22Rv1 (cell line): Measurements from ENCODE around the gene CLDND2.

Experiments
- H3K27ac ChIP-seq: fragments of 450-650 bp; 2 replicates; pipeline ENCODE4 v1.5.1; 2017
- CTCF ChIP-seq: fragments of 450-650 bp; IDR thresholded peaks from 2 replicates; pipeline ENCODE4 v1.5.1; 2017; ENCODE audit warnings: mild to moderate bottlenecking
- ZFX ChIP-seq: fragments of 450-650 bp; IDR thresholded peaks from 2 replicates; pipeline ENCODE4 v1.6.1; 2017; ENCODE audit warnings: antibody characterized with exemption, borderline replicate concordance

Gene CLDND2

GRCh38 chr19:51325161-51325976 is 43.4 kb downstream of the CLDND2 start:
- H3K27ac ChIP-seq = no peak overlapping the region
- TF ChIP-seq ZFX (no peak), CTCF (no peak)

DNA sequence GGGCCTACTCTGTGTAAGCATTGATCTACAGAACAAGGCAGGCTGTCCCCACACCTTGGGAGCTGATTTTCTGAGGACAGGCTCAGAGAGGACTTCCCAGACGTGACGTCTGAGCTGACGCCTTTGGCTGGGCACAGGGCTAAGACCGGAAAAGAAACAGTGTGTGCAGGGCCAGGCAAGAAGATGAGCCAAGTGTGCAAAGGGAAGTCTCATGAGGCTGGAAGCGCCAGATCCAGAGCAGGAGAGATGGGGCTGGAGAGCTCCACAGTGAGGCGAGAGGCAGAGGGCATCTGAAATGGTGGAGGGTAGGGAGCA is 44.7 kb downstream of the CLDND2 start:
- TF ChIP-seq ZFX = no peak
- no peak for TF ChIP-seq CTCF
- no peak overlapping the region for H3K27ac ChIP-seq

- H3K27ac ChIP-seq = no peak overlapping the region
- TF ChIP-seq ZFX (no peak), CTCF (no peak)
These were observed 45.2 kb downstream of the CLDND2 start for GRCh38 chr19:51323481-51324166.

DNA sequence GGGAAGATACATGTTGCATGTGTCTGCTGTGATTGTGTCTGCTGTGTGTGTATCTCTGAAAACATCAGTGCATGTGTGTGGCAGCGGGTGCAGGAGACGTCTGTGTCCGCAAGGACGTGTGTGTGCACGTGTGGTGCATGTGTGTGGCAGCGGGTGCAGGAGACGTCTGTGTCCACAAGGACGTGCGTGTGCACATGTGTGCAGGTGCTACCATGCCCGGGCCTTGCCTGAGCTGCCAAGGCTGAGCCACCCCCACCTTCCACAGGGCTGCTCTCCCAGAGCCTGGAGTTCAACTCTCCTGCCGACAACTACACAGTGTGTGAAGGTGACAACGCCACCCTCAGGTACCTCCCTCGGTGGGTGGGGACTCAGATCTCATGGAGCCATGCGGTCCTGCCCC is 47.0 kb downstream of the CLDND2 start:
- no peak for TF ChIP-seq CTCF
- no peak for TF ChIP-seq ZFX
- no peak overlapping the region for H3K27ac ChIP-seq

- H3K27ac ChIP-seq = no peak overlapping the region
- TF ChIP-seq CTCF (no peak), ZFX (no peak)
These were observed 48.5 kb downstream of the CLDND2 start for GRCh38 chr19:51320280-51320657.

DNA sequence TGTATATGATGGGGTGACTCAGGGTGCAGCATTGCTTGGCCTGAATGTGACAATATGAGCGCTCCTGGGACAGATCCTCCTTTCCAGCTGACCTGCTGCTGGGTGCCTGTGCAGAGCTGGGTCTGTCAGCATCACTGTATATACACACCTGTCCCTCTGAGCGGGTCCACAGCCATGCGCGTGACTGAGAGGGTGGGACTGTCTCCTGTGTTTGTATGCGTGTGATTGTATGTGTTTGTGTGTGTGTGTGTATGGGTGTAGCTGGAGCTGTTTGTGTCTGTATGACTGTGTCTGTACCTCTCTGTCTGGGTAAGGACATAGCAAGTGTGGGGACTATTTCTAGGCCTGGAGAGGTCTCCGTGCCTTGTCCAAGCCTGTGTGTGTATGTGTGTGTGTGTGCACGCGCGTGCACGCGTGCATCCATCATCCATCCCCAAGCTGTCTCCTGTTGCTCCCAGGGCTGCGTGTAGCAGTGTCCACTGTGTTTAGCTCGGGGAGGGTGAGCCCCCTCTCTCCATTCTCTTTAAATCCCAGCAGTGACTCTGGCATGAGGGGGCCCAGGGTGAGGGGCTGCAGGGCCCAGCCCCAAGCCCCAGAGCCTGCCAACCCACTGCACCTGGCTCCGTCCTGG is 49.0 kb downstream of the CLDND2 start:
- TF ChIP-seq ZFX (no peak), CTCF (no peak)

More for the DNA sequence above, 49.0 kb downstream of the CLDND2 start:
- H3K27ac ChIP-seq = no peak overlapping the region
